GM23338 (cell line): ENCODE measurements around the gene APLNR. TPM values are rescaled to one million over a fixed set of nuclear protein-coding genes. Genes with fewer than 3 reads are reported as not detected.

Experiments used
- ATAC-seq: fragments of 200-7000 bp; cut with Tn5 transposase; 3 replicates; pipeline ENCODE4 v1.9.1; 2020
- DNase-seq: peaks from one replicate; pipeline ENCODE4 v3.0.0-alpha.2; 2015; ENCODE audit warnings: low spot score
- H2AFZ ChIP-seq: fragments of 200-600 bp; sonication (generic); 2 replicates; pipeline ENCODE4 v1.8.0; 2016; ENCODE audit warnings: antibody characterized with exemption, mild to moderate bottlenecking, moderate library complexity
- H3F3A ChIP-seq: fragments of 200-600 bp; sonication (generic); replicated peaks from 2 replicates; pipeline ENCODE4 v1.8.0; 2017; ENCODE audit warnings: antibody characterized with exemption, mixed run types, low read depth
- H3K27ac ChIP-seq: fragments of 200-600 bp; sonication (generic); 2 replicates; pipeline ENCODE4 v1.6.1; 2016; ENCODE audit warnings: low read depth
- H3K27me3 ChIP-seq: fragments of 200-600 bp; sonication (generic); 2 replicates; pipeline ENCODE4 v1.8.0; 2016; ENCODE audit warnings: mild to moderate bottlenecking, mixed run types, moderate library complexity; ENCODE audit not compliant: insufficient read depth
- H3K36me3 ChIP-seq: fragments of 200-600 bp; sonication (generic); 2 replicates; pipeline ENCODE4 v1.8.0; 2016; ENCODE audit warnings: mild to moderate bottlenecking; ENCODE audit not compliant: insufficient read depth
- H3K4me1 ChIP-seq: fragments of 200-600 bp; sonication (generic); 2 replicates; pipeline ENCODE4 v1.8.0; 2016; ENCODE audit warnings: mild to moderate bottlenecking, moderate library complexity; ENCODE audit not compliant: insufficient read depth
- H3K4me2 ChIP-seq: fragments of 200-600 bp; sonication (generic); 2 replicates; pipeline ENCODE4 v1.7.1; 2017; ENCODE audit warnings: mixed run types
- H3K4me3 ChIP-seq: fragments of 200-600 bp; sonication (generic); 2 replicates; pipeline ENCODE4 v1.6.1; 2016; ENCODE audit warnings: mixed run types
- H3K79me2 ChIP-seq: fragments of 200-600 bp; sonication (generic); replicated peaks from 2 replicates; pipeline ENCODE4 v1.8.0; 2017; ENCODE audit warnings: mild to moderate bottlenecking; ENCODE audit not compliant: insufficient read depth
- H3K9me2 ChIP-seq: fragments of 200-600 bp; sonication (generic); 2 replicates; pipeline ENCODE4 v1.8.0; 2017; ENCODE audit not compliant: insufficient read depth
- H4K20me1 ChIP-seq: fragments of 200-600 bp; sonication (generic); replicated peaks from 2 replicates; pipeline ENCODE4 v1.8.0; 2017; ENCODE audit warnings: mild to moderate bottlenecking; ENCODE audit not compliant: insufficient read depth
- H3K27ac Mint-ChIP-seq: 2 replicates; pipeline ENCODE4 v1.8.0; 2020; ENCODE audit warnings: inconsistent platforms, mild to moderate bottlenecking, moderate library complexity, mixed read lengths
- H3K27me3 Mint-ChIP-seq: 3 replicates; pipeline ENCODE4 v1.8.0; 2022; ENCODE audit warnings: low read depth, mild to moderate bottlenecking, moderate library complexity, mixed read lengths, inconsistent platforms; ENCODE audit not compliant: insufficient read depth, poor library complexity
- H3K36me3 Mint-ChIP-seq: 3 replicates; pipeline ENCODE4 v1.8.0; 2021; ENCODE audit warnings: low read depth, mild to moderate bottlenecking, inconsistent platforms, moderate library complexity, mixed read lengths
- H3K4me1 Mint-ChIP-seq: 3 replicates; pipeline ENCODE4 v1.8.0; 2020; ENCODE audit warnings: mild to moderate bottlenecking, inconsistent platforms, mixed read lengths
- H3K4me3 Mint-ChIP-seq: 3 replicates; pipeline ENCODE4 v1.8.0; 2021; ENCODE audit warnings: moderate library complexity, mild to moderate bottlenecking, inconsistent platforms, mixed read lengths
- H3K9me3 Mint-ChIP-seq: 3 replicates; pipeline ENCODE4 v1.8.0; 2020; ENCODE audit warnings: moderate library complexity, mild to moderate bottlenecking, inconsistent platforms, mixed read lengths
- CREB1 ChIP-seq: fragments of 250-450 bp; sonication (Bioruptor Pico); IDR thresholded peaks from 2 replicates; pipeline ENCODE4 v1.5.0; 2020; ENCODE audit warnings: low read depth, mild to moderate bottlenecking, moderate library complexity
- CTCF ChIP-seq, 2 experiments: fragments of 200-600 bp in 1 of 2; sonication (generic) in 1 of 2; conservative IDR thresholded peaks; 2 replicates each; pipeline versions ENCODE4 v1.5.1 to v1.6.1; 2016 to 2017; ENCODE audit warnings: antibody characterized with exemption in 2 of 2, low read depth in 2 of 2, mild to moderate bottlenecking in 2 of 2, moderate library complexity in 1 of 2
- EZH2 ChIP-seq: fragments of 200-600 bp; sonication (generic); IDR thresholded peaks from one replicate; pipeline ENCODE4 v1.8.0; 2017; ENCODE audit warnings: antibody characterized with exemption, mild to moderate bottlenecking, low read depth; ENCODE audit not compliant: unreplicated experiment
- EZH2phosphoT487 ChIP-seq: fragments of 200-600 bp; sonication (generic); IDR thresholded peaks from one replicate; pipeline ENCODE4 v1.8.1; 2018; ENCODE audit warnings: antibody characterized with exemption; ENCODE audit not compliant: unreplicated experiment
- JUNB ChIP-seq: IDR thresholded peaks from one replicate; pipeline ENCODE4 v1.6.1; 2016; ENCODE audit warnings: antibody characterized with exemption; ENCODE audit not compliant: unreplicated experiment
- NANOG ChIP-seq: IDR thresholded peaks from 2 replicates; pipeline ENCODE4 v1.6.1; 2016; ENCODE audit warnings: antibody characterized with exemption, borderline replicate concordance
- POLR2AphosphoS5 ChIP-seq: IDR thresholded peaks from 2 replicates; pipeline ENCODE4 v1.6.1; 2016; ENCODE audit warnings: antibody characterized with exemption, low read depth
- STAT1 ChIP-seq: IDR thresholded peaks from one replicate; pipeline ENCODE4 v1.6.1; 2016; ENCODE audit warnings: antibody characterized with exemption; ENCODE audit not compliant: unreplicated experiment
- ZNF114 ChIP-seq: fragments of 250-450 bp; sonication (Bioruptor Pico); IDR thresholded peaks from 2 replicates; pipeline ENCODE4 v1.5.0; 2020; ENCODE audit warnings: mild to moderate bottlenecking, moderate library complexity
- ZNF331 ChIP-seq: fragments of 250-450 bp; sonication (Bioruptor Pico); IDR thresholded peaks from 2 replicates; pipeline ENCODE4 v1.5.0; 2020; ENCODE audit warnings: low read depth, mild to moderate bottlenecking, moderate library complexity
- ZNF462 ChIP-seq: fragments of 250-450 bp; sonication (Bioruptor Pico); IDR thresholded peaks from 2 replicates; pipeline ENCODE4 v1.5.0; 2020; ENCODE audit warnings: mild to moderate bottlenecking, moderate library complexity
- polyA plus RNA-seq: library from polyadenylated mRNA; unstranded; fragments of >200 nt; fragmentation: Nextera tagmentation; extraction: Ambion mirVana; gene quantifications from 2 replicates; pipeline ENCODE4 v1.2.1, GENCODE V29; 2016
- total RNA-seq: library from RNA; depleted of rRNA; stranded (reverse); fragments of >200 nt; shearing (Covaris generic); gene quantifications from 2 replicates; pipeline ENCODE4 v1.2.3, GENCODE V29; 2014
- TF ChIP-seq, protein P1 (sequence below): IDR thresholded peaks from 2 replicates; pipeline ENCODE4 v1.6.1; 2016; ENCODE audit warnings: antibody characterized with exemption
- TF ChIP-seq, protein P2 (sequence below): IDR thresholded peaks from one replicate; pipeline ENCODE4 v1.6.1; 2018; ENCODE audit warnings: antibody characterized with exemption; ENCODE audit not compliant: unreplicated experiment

APLNR gene
- total and polyA plus RNA-seq, 2 experiments from 2014 or later, result 0.10 TPM; not detected in 1

GRCh38 chr11:57235761-57236703 is 1.0 kb downstream of the APLNR start:
- Histone ChIP-seq H2AFZ (no peak overlapping the region), H3K4me3 (no peak overlapping the region), H3K36me3 (no peaks in the 10 kb centered on the region), H3K27me3 (no peaks in the 10 kb centered on the region), H4K20me1 (no peaks in the 10 kb centered on the region), H3K4me1 (peaks cover 17% of the 10 kb centered on the region), H3K9me2 (0 out of 2 replicates have a peak, but pooled peaks cover 6% of the 10 kb centered on the region), H3K27ac (no peak overlapping the region), H3K4me2 (no peak overlapping the region), H3K79me2 (no peaks in the 10 kb centered on the region), H3F3A (no peaks in the 10 kb centered on the region)
- ATAC-seq, result no peak
- Mint-ChIP-seq H3K9me3 (no peaks in the 10 kb centered on the region; the same call in 1 of the 3 replicates), H3K36me3 (no peaks in the 10 kb centered on the region), H3K27me3 (peaks cover 3% of the 10 kb centered on the region), H3K4me1 (peaks cover 29% of the 10 kb centered on the region), H3K4me3 (no peak overlapping the region), H3K27ac (no peak overlapping the region)
- no peak for TF ChIP-seq ZNF331 (CRISPR knock-in tag)
- TF ChIP-seq ZNF114 (CRISPR knock-in tag), result no peak
- no peak for TF ChIP-seq EZH2phosphoT487
- no peak for TF ChIP-seq STAT1
- no peak for TF ChIP-seq EZH2
- TF ChIP-seq, protein P1, sequence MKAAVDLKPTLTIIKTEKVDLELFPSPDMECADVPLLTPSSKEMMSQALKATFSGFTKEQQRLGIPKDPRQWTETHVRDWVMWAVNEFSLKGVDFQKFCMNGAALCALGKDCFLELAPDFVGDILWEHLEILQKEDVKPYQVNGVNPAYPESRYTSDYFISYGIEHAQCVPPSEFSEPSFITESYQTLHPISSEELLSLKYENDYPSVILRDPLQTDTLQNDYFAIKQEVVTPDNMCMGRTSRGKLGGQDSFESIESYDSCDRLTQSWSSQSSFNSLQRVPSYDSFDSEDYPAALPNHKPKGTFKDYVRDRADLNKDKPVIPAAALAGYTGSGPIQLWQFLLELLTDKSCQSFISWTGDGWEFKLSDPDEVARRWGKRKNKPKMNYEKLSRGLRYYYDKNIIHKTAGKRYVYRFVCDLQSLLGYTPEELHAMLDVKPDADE, result no peak
- no peak for TF ChIP-seq POLR2AphosphoS5
- no peak for TF ChIP-seq CREB1 (CRISPR knock-in tag)
- TF ChIP-seq NANOG, result no peak
- TF ChIP-seq ZNF462 (CRISPR knock-in tag), result no peak
- no peak for TF ChIP-seq CTCF (conservative IDR thresholded peaks at IDR 0.05; ENCODE audit: low read depth in 2 of 2)
- TF ChIP-seq, protein P2, sequence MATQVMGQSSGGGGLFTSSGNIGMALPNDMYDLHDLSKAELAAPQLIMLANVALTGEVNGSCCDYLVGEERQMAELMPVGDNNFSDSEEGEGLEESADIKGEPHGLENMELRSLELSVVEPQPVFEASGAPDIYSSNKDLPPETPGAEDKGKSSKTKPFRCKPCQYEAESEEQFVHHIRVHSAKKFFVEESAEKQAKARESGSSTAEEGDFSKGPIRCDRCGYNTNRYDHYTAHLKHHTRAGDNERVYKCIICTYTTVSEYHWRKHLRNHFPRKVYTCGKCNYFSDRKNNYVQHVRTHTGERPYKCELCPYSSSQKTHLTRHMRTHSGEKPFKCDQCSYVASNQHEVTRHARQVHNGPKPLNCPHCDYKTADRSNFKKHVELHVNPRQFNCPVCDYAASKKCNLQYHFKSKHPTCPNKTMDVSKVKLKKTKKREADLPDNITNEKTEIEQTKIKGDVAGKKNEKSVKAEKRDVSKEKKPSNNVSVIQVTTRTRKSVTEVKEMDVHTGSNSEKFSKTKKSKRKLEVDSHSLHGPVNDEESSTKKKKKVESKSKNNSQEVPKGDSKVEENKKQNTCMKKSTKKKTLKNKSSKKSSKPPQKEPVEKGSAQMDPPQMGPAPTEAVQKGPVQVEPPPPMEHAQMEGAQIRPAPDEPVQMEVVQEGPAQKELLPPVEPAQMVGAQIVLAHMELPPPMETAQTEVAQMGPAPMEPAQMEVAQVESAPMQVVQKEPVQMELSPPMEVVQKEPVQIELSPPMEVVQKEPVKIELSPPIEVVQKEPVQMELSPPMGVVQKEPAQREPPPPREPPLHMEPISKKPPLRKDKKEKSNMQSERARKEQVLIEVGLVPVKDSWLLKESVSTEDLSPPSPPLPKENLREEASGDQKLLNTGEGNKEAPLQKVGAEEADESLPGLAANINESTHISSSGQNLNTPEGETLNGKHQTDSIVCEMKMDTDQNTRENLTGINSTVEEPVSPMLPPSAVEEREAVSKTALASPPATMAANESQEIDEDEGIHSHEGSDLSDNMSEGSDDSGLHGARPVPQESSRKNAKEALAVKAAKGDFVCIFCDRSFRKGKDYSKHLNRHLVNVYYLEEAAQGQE, result no peak
- no peak for TF ChIP-seq JUNB
- no peak for DNase-seq
